Measurements from ENCODE around the gene FPR2.
A peak's percentile ranks its signal among the peaks of the same experiment; 100 is the strongest.
"Not testable (repeated sequence)": the region's sequence is repeated elsewhere in the genome, so short reads cannot be mapped to it uniquely, and the experiment has no call there.

Gene FPR2

GRCh38 chr19:51784922-51785690 is 24.1 kb downstream of the FPR2 start:
- DNase-seq: peak; percentile 15

GRCh38 chr19:51786646-51787494 is 25.9 kb downstream of the FPR2 start:
- DNase-seq: no peak

GRCh38 chr19:51788029-51788428 is 27.0 kb downstream of the FPR2 start:
- no peak for DNase-seq

GRCh38 chr19:51789061-51789795 is 28.2 kb downstream of the FPR2 start:
- no peak for DNase-seq

GRCh38 chr19:51792932-51793331 is 32.0 kb downstream of the FPR2 start:
- DNase-seq: no peak

- no peak for DNase-seq
Measured at GRCh38 chr19:51793994-51794393, 33.0 kb downstream of the FPR2 start.

GRCh38 chr19:51794885-51795490 is 34.0 kb downstream of the FPR2 start, which contains the start of gene FPR3:
TSS of gene FPR3 (plus strand) at chr19:51795157. CDS start at chr19:51823749, 28,592 bp downstream.
- no peak for DNase-seq

GRCh38 chr19:51796195-51796679 is 35.3 kb downstream of the FPR2 start:
- DNase-seq: peak; percentile 50

GRCh38 chr19:51797480-51797879 is 36.5 kb downstream of the FPR2 start:
- no peak for DNase-seq

GRCh38 chr19:51798062-51798461 is 37.1 kb downstream of the FPR2 start:
- DNase-seq: no peak

GRCh38 chr19:51799034-51799773 is 38.2 kb downstream of the FPR2 start:
- DNase-seq: peak; percentile 63

GRCh38 chr19:51799774-51800472 is 38.9 kb downstream of the FPR2 start:
- DNase-seq: no peak

GRCh38 chr19:51800473-51801244 is 39.7 kb downstream of the FPR2 start:
- peak; percentile 84 for DNase-seq

GRCh38 chr19:51802775-51803174 is 41.8 kb downstream of the FPR2 start:
- no peak for DNase-seq

GRCh38 chr19:51803519-51803918 is 42.5 kb downstream of the FPR2 start:
- DNase-seq: no peak

- DNase-seq: peak; percentile 30
Measured at GRCh38 chr19:51803967-51804366, 43.0 kb downstream of the FPR2 start.

- DNase-seq: not testable (repeated sequence)
Measured at GRCh38 chr19:51804789-51805188, 43.8 kb downstream of the FPR2 start.

- not testable (repeated sequence) for DNase-seq
Measured at GRCh38 chr19:51805396-51805795, 44.4 kb downstream of the FPR2 start.

- DNase-seq: not testable (repeated sequence)
Measured at GRCh38 chr19:51806571-51806970, 45.6 kb downstream of the FPR2 start.

- DNase-seq: peak; percentile 68
Measured at GRCh38 chr19:51807111-51807701, 46.2 kb downstream of the FPR2 start.

All from hematopoietic multipotent progenitor cell treated with erythropoietin and hydrocortisone succinate and interleukin-3 and kit ligand, for 4 days (in vitro differentiated cells).